Endothelial cell of umbilical vein (primary cell): ENCODE measurements around the gene MYL2. TPM values are rescaled to one million over a fixed set of nuclear protein-coding genes. Genes with fewer than 3 reads are reported as not detected.

ENCODE experiments used
- BruUV-seq: library from RNA; stranded (reverse); fragments of 400-500 nt; replicated peaks from 2 replicates; lab custom pipeline; 2021; lab: Mats Ljungman, UMichigan
- CTCF ChIA-PET: fragments of 300-600, 350-600 bp; sonication (Branson Sonifier 250); formaldehyde crosslinking; loops from one replicate; lab custom pipeline; 2021; ENCODE audit warnings: antibody characterized with exemption, inconsistent platforms; lab: Charles Lee
- POLR2A ChIA-PET: fragments of 300-600, 350-600 bp; sonication (Branson Sonifier 250); formaldehyde crosslinking; loops from one replicate; lab custom pipeline; 2021; ENCODE audit warnings: antibody characterized with exemption, inconsistent platforms; lab: Charles Lee
- DNase-seq: peaks from one replicate; pipeline ENCODE4 v3.0.0-alpha.2; 2011; ENCODE audit warnings: low read depth, low spot score
- FAIRE-seq: peaks from 2 replicates; lab custom pipeline; 2011; peaks lifted over from hg19 to GRCh38; lab: Jason Lieb, UNC
- H2AFZ ChIP-seq: 2 replicates; pipeline ENCODE4 v1.6.0; 2012; ENCODE audit warnings: low read depth, low read length, control low read depth, inconsistent platforms
- H3K27ac ChIP-seq: 2 replicates; pipeline ENCODE4 v1.5.1; 2011; ENCODE audit warnings: low read depth, mild to moderate bottlenecking, control low read depth, low read length, moderate library complexity; ENCODE audit not compliant: insufficient read depth
- H3K27me3 ChIP-seq, 2 experiments: 2 replicates each; pipeline versions ENCODE4 v1.6.0 to v1.6.1; 2011; ENCODE audit warnings: low read length in 2 of 2, mixed read lengths in 1 of 2; ENCODE audit not compliant: control insufficient read depth in 2 of 2, insufficient read depth in 2 of 2
- H3K36me3 ChIP-seq, 2 experiments: 2 replicates in 1 of 2; 3 replicates in 1 of 2; pipeline ENCODE4 v1.5.1; 2011; ENCODE audit warnings: low read length in 2 of 2, mild to moderate bottlenecking in 1 of 2, moderate library complexity in 1 of 2; ENCODE audit not compliant: control insufficient read depth in 2 of 2, insufficient read depth in 2 of 2; ENCODE audit errors: extremely low read depth in 1 of 2
- H3K4me1 ChIP-seq: 3 replicates; pipeline ENCODE4 v1.5.1; 2011; ENCODE audit warnings: mild to moderate bottlenecking, low read length; ENCODE audit not compliant: control insufficient read depth, insufficient read depth; ENCODE audit errors: extremely low read depth
- H3K4me2 ChIP-seq: 2 replicates; pipeline ENCODE4 v1.6.1; 2011; ENCODE audit warnings: low read length, control low read depth, mixed read lengths; ENCODE audit not compliant: insufficient read depth
- H3K4me3 ChIP-seq, 3 experiments: fragments of 200-600 bp in 1 of 3; sonication (generic), shearing (Covaris generic) in 1 of 3; replicated peaks in 1 of 3; 2 replicates each; pipeline ENCODE4 v1.5.1; 2011 to 2016; ENCODE audit warnings: control low read depth in 3 of 3, low read length in 3 of 3, mild to moderate bottlenecking in 2 of 3, inconsistent platforms in 1 of 3, low read depth in 1 of 3, moderate library complexity in 1 of 3; ENCODE audit not compliant: insufficient read depth in 1 of 3
- H3K79me2 ChIP-seq: 2 replicates; pipeline ENCODE4 v1.6.0; 2012; ENCODE audit warnings: low read length, inconsistent platforms; ENCODE audit not compliant: control insufficient read depth, insufficient read depth
- H3K9ac ChIP-seq: replicated peaks from 2 replicates; pipeline ENCODE3; 2011; ENCODE audit warnings: low read length, control low read depth; ENCODE audit not compliant: insufficient read depth; ENCODE audit errors: extremely low read depth
- H3K9me1 ChIP-seq: replicated peaks from 3 replicates; pipeline ENCODE4 v1.6.0; 2011; ENCODE audit warnings: mild to moderate bottlenecking, low read length; ENCODE audit not compliant: control insufficient read depth, insufficient read depth; ENCODE audit errors: extremely low read depth
- H3K9me3 ChIP-seq: replicated peaks from 2 replicates; pipeline ENCODE4 v1.5.1; 2012; ENCODE audit warnings: low read length, inconsistent platforms; ENCODE audit not compliant: control insufficient read depth, insufficient read depth
- H4K20me1 ChIP-seq: replicated peaks from 2 replicates; pipeline ENCODE3; 2011; ENCODE audit warnings: mild to moderate bottlenecking, low read length; ENCODE audit not compliant: control insufficient read depth, insufficient read depth; ENCODE audit errors: extremely low read depth
- EZH2 ChIP-seq: IDR thresholded peaks from 2 replicates; pipeline ENCODE4 v1.6.1; 2012; ENCODE audit warnings: borderline replicate concordance, low read depth, mild to moderate bottlenecking, moderate library complexity, low read length, inconsistent platforms; ENCODE audit not compliant: severe bottlenecking
- FOS ChIP-seq: IDR thresholded peaks from 2 replicates; pipeline ENCODE4 v1.6.1; 2011; ENCODE audit warnings: mild to moderate bottlenecking, low read length, moderate library complexity, borderline replicate concordance; ENCODE audit not compliant: insufficient read depth
- JUN ChIP-seq: IDR thresholded peaks from 2 replicates; pipeline ENCODE4 v1.6.1; 2011; ENCODE audit warnings: borderline replicate concordance, low read depth; ENCODE audit not compliant: insufficient read length, insufficient read depth
- MYC ChIP-seq: IDR thresholded peaks from one replicate; pipeline ENCODE4 v1.6.1; 2011; ENCODE audit warnings: mild to moderate bottlenecking, low read depth, low read length
- POLR2A ChIP-seq: IDR thresholded peaks from 2 replicates; pipeline ENCODE4 v1.6.1; 2012; ENCODE audit warnings: low read depth, mild to moderate bottlenecking, control low read depth, low read length
- dilution Hi-C: fragments of 300-500 bp; cut with MboI; formaldehyde crosslinking; loops from one replicate; pipeline ENCODE4 v1.15.0; 2019; ENCODE audit warnings: low sequenced_read_pairs; ENCODE audit not compliant: extremely low pct_ligation_motif_present
- intact Hi-C: fragments of 100-400 bp; cut with micrococcal nuclease; formaldehyde crosslinking; loops from one replicate; pipeline ENCODE4 v1.10.0; 2022
- polyA plus RNA-seq, 4 experiments: library from polyadenylated mRNA; depleted of rRNA in 3 of 4; stranded (reverse) in 3 of 4; unstranded in 1 of 4; fragments of >200 nt; gene quantifications; 2 replicates each; pipeline versions ENCODE4 v1.2.1 to v1.2.3, GENCODE V29; 2011 to 2012; ENCODE audit warnings: missing spikeins in 1 of 4
- total RNA-seq: library from RNA; stranded (reverse); gene quantifications from 2 replicates; pipeline ENCODE4 v1.2.3, GENCODE V29; 2021
- TF ChIP-seq, protein P1 (sequence below), 2 donors: IDR thresholded peaks; 1 replicate in 1 of 2; 2 replicates in 1 of 2; pipeline ENCODE4 v1.5.1; 2011; ENCODE audit warnings: low read length in 2 of 2, mild to moderate bottlenecking in 2 of 2, moderate library complexity in 2 of 2, control low read depth in 1 of 2, inconsistent platforms in 1 of 2, low read depth in 1 of 2; ENCODE audit not compliant: insufficient read depth in 1 of 2; ENCODE audit errors: extremely low read depth in 1 of 2
- TF ChIP-seq, protein P2 (sequence below): IDR thresholded peaks from 2 replicates; pipeline ENCODE4 v1.6.1; 2011; ENCODE audit not compliant: insufficient read depth, insufficient read length

MYL2 gene
- total and polyA plus RNA-seq, 2 donors (not counting 3 experiments of a cell fraction or from before 2014, with no cell fraction given) = 0.93 TPM; not detected in 1

DNA sequence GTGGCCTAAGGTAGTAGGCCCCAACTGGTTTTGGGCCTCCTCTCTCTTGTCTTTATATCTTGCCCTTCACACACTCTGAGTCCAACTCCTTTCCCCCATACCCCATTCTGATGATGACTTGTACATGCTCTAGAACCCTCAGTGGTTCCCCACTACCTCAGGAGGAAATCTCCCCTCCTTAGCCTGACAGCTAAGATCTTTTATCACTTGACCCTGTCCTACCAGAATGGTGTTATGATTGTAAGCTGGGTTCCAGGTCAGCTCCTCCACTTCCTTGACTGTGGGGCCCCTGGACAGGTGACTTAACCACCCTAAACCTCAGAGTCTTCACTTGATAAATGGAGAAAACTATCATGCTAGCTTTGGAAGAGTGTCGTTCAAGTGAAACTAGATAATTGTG lies 9.4 kb upstream of the MYL2 start:
- no peak for FAIRE-seq
- POLR2A ChIA-PET = no interaction called here
- Histone ChIP-seq H3K27ac (no peak overlapping the region), H4K20me1 (no peaks in the 10 kb centered on the region), H2AFZ (no peak overlapping the region), H3K4me3 (no peak overlapping the region), H3K36me3 (no peaks in the 10 kb centered on the region), H3K9me1 (no peaks in the 10 kb centered on the region), H3K9me3 (no peaks in the 10 kb centered on the region), H3K4me1 (no peaks in the 10 kb centered on the region), H3K4me2 (no peak overlapping the region), H3K27me3 (no peaks in the 10 kb centered on the region), H3K79me2 (no peaks in the 10 kb centered on the region), H3K9ac (no peak overlapping the region)
- BruUV-seq = no TSS peak
- CTCF ChIA-PET = interaction anchor here (1.0 to 1.1 kb wide), 2 partner anchors 14 to 42 kb away, joined by 3 to 4 read pairs; no protein-coding TSS in a partner anchor
- intact Hi-C loops (no loop called here), dilution Hi-C loops (no loop called here)
- no peak for DNase-seq
- no peak for TF ChIP-seq JUN
- TF ChIP-seq, protein P1, sequence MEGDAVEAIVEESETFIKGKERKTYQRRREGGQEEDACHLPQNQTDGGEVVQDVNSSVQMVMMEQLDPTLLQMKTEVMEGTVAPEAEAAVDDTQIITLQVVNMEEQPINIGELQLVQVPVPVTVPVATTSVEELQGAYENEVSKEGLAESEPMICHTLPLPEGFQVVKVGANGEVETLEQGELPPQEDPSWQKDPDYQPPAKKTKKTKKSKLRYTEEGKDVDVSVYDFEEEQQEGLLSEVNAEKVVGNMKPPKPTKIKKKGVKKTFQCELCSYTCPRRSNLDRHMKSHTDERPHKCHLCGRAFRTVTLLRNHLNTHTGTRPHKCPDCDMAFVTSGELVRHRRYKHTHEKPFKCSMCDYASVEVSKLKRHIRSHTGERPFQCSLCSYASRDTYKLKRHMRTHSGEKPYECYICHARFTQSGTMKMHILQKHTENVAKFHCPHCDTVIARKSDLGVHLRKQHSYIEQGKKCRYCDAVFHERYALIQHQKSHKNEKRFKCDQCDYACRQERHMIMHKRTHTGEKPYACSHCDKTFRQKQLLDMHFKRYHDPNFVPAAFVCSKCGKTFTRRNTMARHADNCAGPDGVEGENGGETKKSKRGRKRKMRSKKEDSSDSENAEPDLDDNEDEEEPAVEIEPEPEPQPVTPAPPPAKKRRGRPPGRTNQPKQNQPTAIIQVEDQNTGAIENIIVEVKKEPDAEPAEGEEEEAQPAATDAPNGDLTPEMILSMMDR (IDR thresholded peaks at IDR 0.05; ENCODE audit: extremely low read depth in 1 of 2, insufficient read depth in 1 of 2, low read depth in 1 of 2, low read length in 2 of 2) = no peak
- no peak for TF ChIP-seq MYC
- no peak for TF ChIP-seq FOS
- TF ChIP-seq EZH2 = no peak

GRCh38 chr12:110928700-110929099 lies 8.3 kb upstream of the MYL2 start:
- ChIA-PET CTCF (interaction anchor here (1.1 kb wide), 1 partner anchor 41 kb away, joined by 4 read pairs; no protein-coding TSS in a partner anchor), POLR2A (no interaction called here)
- Histone ChIP-seq H3K4me3 (no peak overlapping the region), H3K4me2 (no peak overlapping the region), H3K4me1 (no peaks in the 10 kb centered on the region), H4K20me1 (no peaks in the 10 kb centered on the region), H3K27ac (no peak overlapping the region), H3K27me3 (no peaks in the 10 kb centered on the region), H2AFZ (no peak overlapping the region), H3K36me3 (no peaks in the 10 kb centered on the region), H3K79me2 (no peaks in the 10 kb centered on the region), H3K9ac (no peak overlapping the region), H3K9me3 (no peaks in the 10 kb centered on the region), H3K9me1 (no peaks in the 10 kb centered on the region)
- TF ChIP-seq, protein P1 (IDR thresholded peaks at IDR 0.05; ENCODE audit: extremely low read depth in 1 of 2, insufficient read depth in 1 of 2, low read depth in 1 of 2, low read length in 2 of 2) = no peak
- TF ChIP-seq FOS (no peak), POLR2A (no peak), MYC (no peak)
- TF ChIP-seq, protein P2, sequence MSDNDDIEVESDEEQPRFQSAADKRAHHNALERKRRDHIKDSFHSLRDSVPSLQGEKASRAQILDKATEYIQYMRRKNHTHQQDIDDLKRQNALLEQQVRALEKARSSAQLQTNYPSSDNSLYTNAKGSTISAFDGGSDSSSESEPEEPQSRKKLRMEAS = no peak
- FAIRE-seq (no peak), DNase-seq (no peak)
- dilution Hi-C loops = no loop called here
- intact Hi-C loops = no loop called here
- no TSS peak for BruUV-seq
